ENCODE measurements around the gene PHACTR1. TPM values are rescaled to one million over a fixed set of nuclear protein-coding genes. Genes with fewer than 3 reads are reported as not detected.

The PHACTR1 gene
- total RNA-seq, 1 experiment from 2014 or later, result 0.21 TPM

DNA sequence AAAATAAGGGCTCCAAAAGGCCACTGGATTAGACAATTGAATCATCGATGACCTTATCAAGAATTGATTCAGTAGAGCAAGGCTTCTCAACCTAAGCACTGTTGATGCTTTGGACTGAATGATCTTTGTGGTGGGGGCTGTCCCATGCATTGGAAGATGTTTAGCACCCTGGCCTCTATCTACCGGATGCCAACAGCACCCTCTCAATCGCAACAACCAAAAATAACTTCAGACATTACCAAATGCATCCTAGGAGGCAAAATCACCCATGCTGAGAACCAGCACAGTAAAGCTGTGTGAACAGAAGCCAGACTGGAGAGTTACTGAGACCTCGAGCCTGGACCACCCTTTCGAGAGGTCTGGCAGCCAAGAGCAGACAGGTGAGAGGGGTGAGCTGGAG lies 544.3 kb downstream of the PHACTR1 start:
- intact Hi-C loops (cut with micrococcal nuclease; ENCODE audit: unreplicated experiment), result no loop called here
- Mint-ChIP-seq H3K27ac (ENCODE audit: unreplicated experiment) (no peak overlapping the region), H3K9me3 (ENCODE audit: low read depth, unreplicated experiment) (peaks cover 3% of the 10 kb centered on the region), H3K27me3 (ENCODE audit: unreplicated experiment) (peaks cover 9% of the 10 kb centered on the region), H3K36me3 (ENCODE audit: insufficient read depth, unreplicated experiment) (no peaks in the 10 kb centered on the region), H3K4me3 (ENCODE audit: low read depth, unreplicated experiment) (no peak overlapping the region), H3K4me1 (ENCODE audit: low read depth, unreplicated experiment) (peaks cover 7% of the 10 kb centered on the region)
- no TSS peak for BruUV-seq (replicated peaks)
- DNase-seq, result no peak
- TF ChIP-seq CTCF (IDR thresholded peaks at IDR 0.05; ENCODE audit: unreplicated experiment), result no peak
- CTCF ChIA-PET, result no interaction called here

DNA sequence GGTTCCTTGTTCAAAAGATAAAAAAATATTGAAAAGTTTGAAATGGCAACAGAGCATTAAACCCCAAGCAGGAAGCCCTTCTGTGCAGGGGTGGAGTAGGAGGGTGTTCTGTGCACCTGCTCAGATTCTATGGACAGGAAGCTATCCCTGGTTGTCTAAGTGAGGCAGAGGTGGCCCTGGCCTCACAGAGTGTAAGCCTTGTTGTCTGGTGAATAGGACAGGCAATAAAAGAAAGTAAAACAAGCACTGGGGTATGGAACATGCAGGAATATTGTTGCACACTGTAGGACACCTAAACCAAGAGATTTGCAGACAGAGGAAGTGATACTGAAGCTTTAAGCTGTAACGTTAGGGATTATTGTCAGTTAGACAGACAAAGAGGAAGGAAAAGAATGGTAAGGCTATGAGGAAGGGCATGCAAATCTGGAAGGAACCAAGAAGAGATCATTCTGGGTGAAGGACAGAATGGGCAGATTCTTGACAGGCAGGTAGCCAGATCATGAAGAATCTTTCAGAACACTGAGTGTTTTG lies 545.0 kb downstream of the PHACTR1 start:
- TF ChIP-seq CTCF (IDR thresholded peaks at IDR 0.05; ENCODE audit: unreplicated experiment), result no peak
- Mint-ChIP-seq H3K27ac (ENCODE audit: unreplicated experiment) (no peak overlapping the region), H3K27me3 (ENCODE audit: unreplicated experiment) (peaks cover 9% of the 10 kb centered on the region), H3K9me3 (ENCODE audit: low read depth, unreplicated experiment) (peaks cover 6% of the 10 kb centered on the region), H3K36me3 (ENCODE audit: insufficient read depth, unreplicated experiment) (no peaks in the 10 kb centered on the region), H3K4me1 (ENCODE audit: low read depth, unreplicated experiment) (peaks cover 4% of the 10 kb centered on the region), H3K4me3 (ENCODE audit: low read depth, unreplicated experiment) (no peak overlapping the region)
- DNase-seq, result no peak
- CTCF ChIA-PET, result no interaction called here
- intact Hi-C loops (cut with micrococcal nuclease; ENCODE audit: unreplicated experiment), result no loop called here
- no TSS peak for BruUV-seq (replicated peaks)

DNA sequence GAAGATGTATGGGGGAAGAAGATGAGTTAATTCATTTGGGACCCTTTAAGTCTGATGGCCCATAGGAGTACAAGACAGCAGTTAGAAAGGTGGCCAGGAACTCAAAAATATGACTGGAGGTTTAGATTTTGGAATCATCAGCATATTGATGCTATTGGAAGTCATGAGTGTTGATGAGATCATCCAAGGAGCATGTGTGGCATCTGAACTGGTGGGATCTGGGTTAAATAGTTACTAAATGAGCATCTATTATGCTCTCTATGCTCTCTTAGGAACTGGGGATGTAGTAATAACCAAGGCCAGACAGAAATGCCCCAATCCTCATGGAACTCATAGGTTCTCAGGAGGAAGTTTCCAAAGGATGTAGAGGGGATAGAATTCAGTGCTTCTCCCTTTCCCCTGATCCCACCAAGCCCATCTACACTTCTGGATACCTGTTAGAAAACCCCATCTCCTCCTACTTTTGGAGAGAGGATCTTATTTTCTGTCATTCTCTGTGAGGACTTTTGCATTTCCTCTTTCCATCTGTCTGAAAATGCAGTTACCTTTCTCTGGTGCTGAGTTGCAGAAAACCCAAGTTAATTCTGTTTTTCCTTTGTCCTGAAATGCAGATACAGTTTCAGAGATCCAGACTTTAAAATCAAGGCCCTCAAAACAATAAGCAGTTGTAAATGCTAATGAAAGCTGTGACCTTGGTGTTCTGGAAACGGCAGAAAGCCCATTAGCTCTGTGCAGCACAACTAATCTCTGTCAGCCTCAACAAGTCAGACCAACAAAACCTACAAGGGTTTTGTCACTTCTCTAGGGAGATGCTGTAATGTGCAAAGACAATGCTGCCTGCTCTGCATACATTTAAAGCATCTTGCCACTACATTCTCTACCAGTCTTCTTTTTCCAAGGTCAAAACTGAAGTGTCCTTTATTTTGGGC lies 546.0 kb downstream of the PHACTR1 start:
- BruUV-seq (replicated peaks), result no TSS peak
- intact Hi-C loops (cut with micrococcal nuclease; ENCODE audit: unreplicated experiment), result no loop called here
- TF ChIP-seq CTCF (IDR thresholded peaks at IDR 0.05; ENCODE audit: unreplicated experiment), result no peak
- DNase-seq, result no peak
- CTCF ChIA-PET, result no interaction called here
- no peak overlapping the region for H3K4me3 Mint-ChIP-seq (ENCODE audit: low read depth, unreplicated experiment)
- peaks cover 9% of the 10 kb centered on the region for H3K27me3 Mint-ChIP-seq (ENCODE audit: unreplicated experiment)
- no peak overlapping the region for H3K27ac Mint-ChIP-seq (ENCODE audit: unreplicated experiment)
- H3K36me3 Mint-ChIP-seq (ENCODE audit: insufficient read depth, unreplicated experiment), result no peaks in the 10 kb centered on the region
- peaks cover 4% of the 10 kb centered on the region for H3K9me3 Mint-ChIP-seq (ENCODE audit: low read depth, unreplicated experiment)
- H3K4me1 Mint-ChIP-seq (ENCODE audit: low read depth, unreplicated experiment), result no peaks in the 10 kb centered on the region

DNA sequence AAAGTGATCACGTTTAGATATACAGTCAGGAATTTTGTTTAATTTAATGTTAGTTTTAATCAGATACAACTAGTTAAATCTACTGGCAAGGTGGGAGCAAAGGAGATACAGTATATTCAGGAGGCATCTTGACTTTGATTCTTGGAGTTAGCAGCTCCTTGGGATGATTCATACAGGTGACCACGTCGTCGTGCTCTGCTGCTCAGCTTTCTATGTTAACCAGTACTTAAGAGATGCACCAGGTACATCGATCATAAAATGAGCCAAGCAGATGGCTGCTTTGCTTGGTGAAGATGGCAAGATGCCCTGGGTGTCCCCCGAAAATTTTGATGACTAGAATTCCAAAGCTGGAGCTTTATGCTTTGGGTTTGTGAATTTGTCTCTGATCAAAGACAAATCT lies 547.1 kb downstream of the PHACTR1 start:
- Mint-ChIP-seq H3K9me3 (ENCODE audit: low read depth, unreplicated experiment) (peaks cover 3% of the 10 kb centered on the region), H3K27me3 (ENCODE audit: unreplicated experiment) (peaks cover 9% of the 10 kb centered on the region), H3K27ac (ENCODE audit: unreplicated experiment) (no peak overlapping the region), H3K36me3 (ENCODE audit: insufficient read depth, unreplicated experiment) (no peaks in the 10 kb centered on the region), H3K4me1 (ENCODE audit: low read depth, unreplicated experiment) (peaks cover 1% of the 10 kb centered on the region), H3K4me3 (ENCODE audit: low read depth, unreplicated experiment) (no peak overlapping the region)
- TF ChIP-seq CTCF (IDR thresholded peaks at IDR 0.05; ENCODE audit: unreplicated experiment), result no peak
- BruUV-seq (replicated peaks), result no TSS peak
- DNase-seq, result no peak
- intact Hi-C loops (cut with micrococcal nuclease; ENCODE audit: unreplicated experiment), result no loop called here
- CTCF ChIA-PET, result no interaction called here

Data from Calu3 (cell line).